Activated CD4-positive, alpha-beta T cell treated with anti-CD3 and anti-CD28 coated beads, Interleukin-2, amount 10 ng/mL, durations not matched to agents 7 days and 5 days (primary cell): ENCODE measurements around the gene KL. TPM values are rescaled to one million over a fixed set of nuclear protein-coding genes. Genes with fewer than 3 reads are reported as not detected.

Experiments
- CTCF ChIA-PET: fragments of 350-600 bp; sonication (Branson Sonifier 250); formaldehyde crosslinking; loops from one replicate; lab custom pipeline; 2021; ENCODE audit warnings: antibody characterized with exemption; lab: Charles Lee
- POLR2A ChIA-PET: fragments of 350-600 bp; sonication (Branson Sonifier 250); formaldehyde crosslinking; loops from one replicate; lab custom pipeline; 2021; ENCODE audit warnings: antibody characterized with exemption; lab: Charles Lee
- DNase-seq: peaks from one replicate; pipeline ENCODE4 v3.0.0-alpha.2; 2020
- H3K27ac Mint-ChIP-seq: one replicate; pipeline ENCODE4 v1.8.0; 2021; ENCODE audit warnings: mild to moderate bottlenecking, moderate library complexity, mixed read lengths
- H3K27me3 Mint-ChIP-seq: one replicate; pipeline ENCODE4 v1.8.0; 2021; ENCODE audit warnings: mixed read lengths
- H3K36me3 Mint-ChIP-seq: one replicate; pipeline ENCODE4 v1.8.0; 2021; ENCODE audit warnings: low read depth, mixed read lengths
- H3K4me1 Mint-ChIP-seq: one replicate; pipeline ENCODE4 v1.8.0; 2021; ENCODE audit warnings: mixed read lengths
- H3K4me3 Mint-ChIP-seq: one replicate; pipeline ENCODE4 v1.8.0; 2021; ENCODE audit warnings: mild to moderate bottlenecking, moderate library complexity, mixed read lengths
- H3K9me3 Mint-ChIP-seq: one replicate; pipeline ENCODE4 v1.8.0; 2021; ENCODE audit warnings: mixed read lengths
- total RNA-seq, 2 experiments: library from RNA; stranded (reverse); gene quantifications; one replicate each; pipeline ENCODE4 v1.2.3, GENCODE V29; 2021

KL gene
- total RNA-seq, 2 experiments from 2014 or later, result 0.25 to 0.27 TPM

DNA sequence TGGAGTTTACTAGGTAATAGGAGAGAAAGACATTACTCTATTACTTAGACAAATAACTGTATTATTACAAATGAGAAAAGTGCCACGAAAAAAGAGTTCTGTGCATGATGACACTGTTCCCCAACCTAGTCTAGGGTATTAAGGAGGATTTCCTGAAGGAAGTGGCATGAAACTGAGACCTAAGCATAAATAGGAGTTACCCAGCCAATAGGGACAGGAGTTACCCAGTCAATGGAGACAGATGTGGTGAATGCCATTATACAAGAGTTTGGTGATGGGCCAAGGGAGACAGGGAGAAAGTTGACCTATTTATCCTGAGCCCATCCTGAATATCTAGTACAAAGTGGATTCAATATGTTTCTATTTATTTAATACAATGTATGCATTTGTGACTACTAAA lies 65.4 kb downstream of the KL start:
- Mint-ChIP-seq H3K4me3 (no peak overlapping the region), H3K27me3 (peaks cover 25% of the 10 kb centered on the region), H3K4me1 (no peaks in the 10 kb centered on the region), H3K9me3 (no peaks in the 10 kb centered on the region), H3K27ac (no peak overlapping the region), H3K36me3 (no peaks in the 10 kb centered on the region)
- ChIA-PET CTCF (no interaction called here), POLR2A (no interaction called here)
- DNase-seq, result no peak

DNA sequence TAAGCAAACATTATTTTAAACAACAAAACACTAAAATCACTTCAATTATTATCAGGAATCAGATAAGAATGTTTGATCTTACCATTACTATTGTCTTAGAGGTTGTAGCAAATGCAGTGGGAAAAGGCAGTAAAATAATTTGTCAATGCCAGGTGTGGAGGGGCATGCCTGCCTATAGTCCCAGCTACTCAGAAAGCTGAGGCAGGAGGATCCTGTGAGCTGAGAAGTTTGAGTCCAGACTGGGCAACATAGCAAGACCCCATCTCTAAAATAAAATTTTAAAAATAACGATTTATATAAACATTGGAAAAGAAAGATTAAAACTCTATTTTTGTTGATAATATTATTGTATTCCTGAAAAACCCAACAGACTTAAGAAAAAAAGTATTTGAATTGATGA lies 66.8 kb downstream of the KL start:
- ChIA-PET CTCF (no interaction called here), POLR2A (no interaction called here)
- Mint-ChIP-seq H3K27ac (no peak overlapping the region), H3K4me3 (no peak overlapping the region), H3K9me3 (no peaks in the 10 kb centered on the region), H3K36me3 (no peaks in the 10 kb centered on the region), H3K27me3 (peaks cover 25% of the 10 kb centered on the region), H3K4me1 (no peaks in the 10 kb centered on the region)
- no peak for DNase-seq

- H3K36me3 Mint-ChIP-seq, result no peaks in the 10 kb centered on the region
- POLR2A ChIA-PET, result no interaction called here
- H3K27me3 Mint-ChIP-seq, result peaks cover 6% of the 10 kb centered on the region
- no peaks in the 10 kb centered on the region for H3K4me1 Mint-ChIP-seq
- CTCF ChIA-PET, result no interaction called here
- DNase-seq, result no peak
- no peaks in the 10 kb centered on the region for H3K9me3 Mint-ChIP-seq
- no peak overlapping the region for H3K4me3 Mint-ChIP-seq
- no peak overlapping the region for H3K27ac Mint-ChIP-seq
Observed at GRCh38 chr13:33087091-33087490, 70.9 kb downstream of the KL start.

DNA sequence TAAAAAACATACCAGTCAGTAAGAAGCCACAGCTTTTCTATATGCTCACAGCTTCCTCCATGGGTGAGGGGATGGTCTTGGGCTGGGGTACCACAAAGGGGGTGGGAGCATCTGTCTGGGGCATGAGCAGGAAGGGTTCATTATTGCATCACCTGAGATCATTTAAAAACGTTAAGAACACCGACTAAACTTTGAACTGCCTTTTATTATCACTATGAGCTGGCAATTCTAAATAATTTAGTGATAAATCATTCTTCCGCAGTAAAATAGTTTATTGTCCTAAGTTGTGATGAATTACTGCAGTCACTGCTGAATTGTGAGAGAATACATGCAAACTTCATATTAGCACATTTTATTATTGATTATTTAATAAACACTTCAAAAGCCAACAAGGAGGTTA lies 71.6 kb downstream of the KL start:
- no peaks in the 10 kb centered on the region for H3K36me3 Mint-ChIP-seq
- peaks cover 6% of the 10 kb centered on the region for H3K27me3 Mint-ChIP-seq
- ChIA-PET POLR2A (no interaction called here), CTCF (no interaction called here)
- no peaks in the 10 kb centered on the region for H3K4me1 Mint-ChIP-seq
- DNase-seq, result no peak
- no peak overlapping the region for H3K4me3 Mint-ChIP-seq
- H3K27ac Mint-ChIP-seq, result no peak overlapping the region
- H3K9me3 Mint-ChIP-seq, result no peaks in the 10 kb centered on the region

- no peak overlapping the region for H3K27ac Mint-ChIP-seq
- no peaks in the 10 kb centered on the region for H3K36me3 Mint-ChIP-seq
- H3K4me1 Mint-ChIP-seq, result no peaks in the 10 kb centered on the region
- H3K4me3 Mint-ChIP-seq, result no peak overlapping the region
- ChIA-PET POLR2A (no interaction called here), CTCF (no interaction called here)
- peaks cover 6% of the 10 kb centered on the region for H3K27me3 Mint-ChIP-seq
- DNase-seq, result no peak
- no peaks in the 10 kb centered on the region for H3K9me3 Mint-ChIP-seq
Observed at GRCh38 chr13:33089311-33089710, 73.1 kb downstream of the KL start.

- POLR2A ChIA-PET, result no interaction called here
- no peaks in the 10 kb centered on the region for H3K36me3 Mint-ChIP-seq
- peaks cover 3% of the 10 kb centered on the region for H3K27me3 Mint-ChIP-seq
- no peak for DNase-seq
- no peaks in the 10 kb centered on the region for H3K9me3 Mint-ChIP-seq
- no peak overlapping the region for H3K4me3 Mint-ChIP-seq
- no peaks in the 10 kb centered on the region for H3K4me1 Mint-ChIP-seq
- CTCF ChIA-PET, result no interaction called here
- no peak overlapping the region for H3K27ac Mint-ChIP-seq
Observed at GRCh38 chr13:33090755-33091414, 74.7 kb downstream of the KL start.

- DNase-seq, result no peak
- no peaks in the 10 kb centered on the region for H3K4me1 Mint-ChIP-seq
- H3K36me3 Mint-ChIP-seq, result no peaks in the 10 kb centered on the region
- CTCF ChIA-PET, result no interaction called here
- H3K27me3 Mint-ChIP-seq, result peaks cover 3% of the 10 kb centered on the region
- no peak overlapping the region for H3K27ac Mint-ChIP-seq
- POLR2A ChIA-PET, result no interaction called here
- no peaks in the 10 kb centered on the region for H3K9me3 Mint-ChIP-seq
- H3K4me3 Mint-ChIP-seq, result no peak overlapping the region
Observed at GRCh38 chr13:33091415-33091774, 75.2 kb downstream of the KL start.

- POLR2A ChIA-PET, result no interaction called here
- H3K4me1 Mint-ChIP-seq, result no peaks in the 10 kb centered on the region
- no peak for DNase-seq
- H3K4me3 Mint-ChIP-seq, result no peak overlapping the region
- H3K9me3 Mint-ChIP-seq, result no peaks in the 10 kb centered on the region
- H3K36me3 Mint-ChIP-seq, result no peaks in the 10 kb centered on the region
- peaks cover 8% of the 10 kb centered on the region for H3K27me3 Mint-ChIP-seq
- CTCF ChIA-PET, result no interaction called here
- H3K27ac Mint-ChIP-seq, result no peak overlapping the region
Observed at GRCh38 chr13:33092073-33092987, 76.1 kb downstream of the KL start.

- no peak for DNase-seq
- Mint-ChIP-seq H3K36me3 (no peaks in the 10 kb centered on the region), H3K27ac (no peak overlapping the region), H3K4me3 (no peak overlapping the region), H3K4me1 (no peaks in the 10 kb centered on the region), H3K27me3 (peaks cover 14% of the 10 kb centered on the region), H3K9me3 (no peaks in the 10 kb centered on the region)
- CTCF ChIA-PET, result interaction anchor here (0.8 kb wide), 1 partner anchor 28 kb away, joined by 3 read pairs; no protein-coding TSS in a partner anchor
- POLR2A ChIA-PET, result no interaction called here
Observed at GRCh38 chr13:33096886-33097605, 80.8 kb downstream of the KL start.

DNA sequence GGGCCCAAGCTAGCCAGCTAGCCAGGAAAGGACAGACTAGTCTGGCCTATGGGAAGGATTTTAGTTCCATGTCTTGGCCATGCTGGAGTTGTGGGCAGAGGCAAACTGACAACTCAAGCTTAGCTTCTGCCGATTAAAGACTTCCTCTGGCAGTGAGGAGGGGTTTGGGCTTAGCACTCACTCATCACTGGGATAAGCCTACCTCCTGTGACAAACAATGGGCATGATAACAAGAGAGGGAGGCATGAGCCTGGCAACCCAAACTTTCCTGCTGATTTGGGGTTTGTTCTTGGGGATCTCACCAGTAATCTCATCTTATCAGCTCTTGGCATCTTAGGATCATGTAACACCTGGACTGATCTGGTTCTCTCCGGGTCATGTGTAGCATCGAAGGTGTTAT lies 83.6 kb downstream of the KL start:
- peaks cover 17% of the 10 kb centered on the region for H3K27me3 Mint-ChIP-seq
- H3K9me3 Mint-ChIP-seq, result no peaks in the 10 kb centered on the region
- H3K4me1 Mint-ChIP-seq, result no peaks in the 10 kb centered on the region
- CTCF ChIA-PET, result no interaction called here
- POLR2A ChIA-PET, result no interaction called here
- H3K27ac Mint-ChIP-seq, result no peak overlapping the region
- H3K4me3 Mint-ChIP-seq, result no peak overlapping the region
- H3K36me3 Mint-ChIP-seq, result no peaks in the 10 kb centered on the region
- no peak for DNase-seq

DNA sequence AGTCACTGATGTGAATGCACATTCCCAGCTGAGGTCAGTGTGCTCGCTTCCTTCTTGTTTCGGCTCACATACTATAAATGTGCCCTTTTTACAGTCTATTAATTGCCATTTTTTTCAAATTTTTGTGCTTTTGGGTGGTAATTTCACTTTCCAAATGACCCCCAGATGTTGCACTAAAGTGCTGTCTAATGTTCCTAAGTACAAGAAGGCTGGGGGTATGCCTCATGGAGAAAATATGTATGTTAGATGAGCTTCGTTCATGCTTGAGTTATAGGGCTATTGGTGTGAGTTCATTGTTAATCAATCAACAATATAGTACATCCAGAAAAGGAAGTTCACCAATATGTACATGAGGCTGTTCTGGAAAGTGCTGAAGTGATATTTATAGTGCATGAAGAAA lies 84.7 kb downstream of the KL start:
- CTCF ChIA-PET, result no interaction called here
- POLR2A ChIA-PET, result no interaction called here
- H3K4me1 Mint-ChIP-seq, result no peaks in the 10 kb centered on the region
- H3K9me3 Mint-ChIP-seq, result no peaks in the 10 kb centered on the region
- DNase-seq, result no peak
- H3K27me3 Mint-ChIP-seq, result peaks cover 17% of the 10 kb centered on the region
- H3K27ac Mint-ChIP-seq, result no peak overlapping the region
- H3K36me3 Mint-ChIP-seq, result no peaks in the 10 kb centered on the region
- no peak overlapping the region for H3K4me3 Mint-ChIP-seq

GRCh38 chr13:33101835-33102234 lies 85.6 kb downstream of the KL start:
- Mint-ChIP-seq H3K27me3 (peaks cover 20% of the 10 kb centered on the region), H3K4me3 (no peak overlapping the region), H3K36me3 (no peaks in the 10 kb centered on the region), H3K9me3 (no peaks in the 10 kb centered on the region), H3K27ac (no peak overlapping the region), H3K4me1 (no peaks in the 10 kb centered on the region)
- ChIA-PET CTCF (no interaction called here), POLR2A (no interaction called here)
- no peak for DNase-seq

DNA sequence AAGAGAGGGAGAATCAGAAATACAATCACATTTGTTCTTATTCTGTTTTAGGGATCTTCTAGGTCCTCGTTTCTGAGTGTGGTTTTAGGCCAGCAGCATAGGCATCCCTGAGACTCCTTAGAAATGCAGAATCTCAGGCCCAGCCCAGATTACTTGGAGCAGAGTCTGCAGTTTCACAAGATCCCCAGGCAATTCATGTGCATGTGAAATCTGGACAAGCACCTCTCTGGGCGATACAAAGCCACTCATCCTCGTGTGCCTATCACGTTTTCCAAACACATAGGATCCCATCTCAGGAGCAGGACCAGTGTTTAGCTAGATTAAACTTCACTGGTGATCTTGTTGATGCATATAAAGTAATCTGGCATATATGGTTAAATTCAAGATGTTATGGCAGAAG lies 87.2 kb downstream of the KL start:
- DNase-seq, result no peak
- H3K9me3 Mint-ChIP-seq, result no peaks in the 10 kb centered on the region
- CTCF ChIA-PET, result no interaction called here
- H3K4me3 Mint-ChIP-seq, result no peak overlapping the region
- H3K27me3 Mint-ChIP-seq, result peaks cover 16% of the 10 kb centered on the region
- POLR2A ChIA-PET, result no interaction called here
- no peaks in the 10 kb centered on the region for H3K36me3 Mint-ChIP-seq
- no peaks in the 10 kb centered on the region for H3K4me1 Mint-ChIP-seq
- H3K27ac Mint-ChIP-seq, result no peak overlapping the region
